Measurements from ENCODE around the gene FBXO10. TPM values are rescaled to one million over a fixed set of nuclear protein-coding genes. Genes with fewer than 3 reads are reported as not detected.
A peak's percentile ranks its signal among the peaks of the same experiment; 100 is the strongest.
"Not testable (repeated sequence)": the region's sequence is repeated elsewhere in the genome, so short reads cannot be mapped to it uniquely, and the experiment has no call there.

Gene FBXO10
- total RNA-seq, 2 donors from 2014 or later, result 19.5 to 26.6 TPM

DNA sequence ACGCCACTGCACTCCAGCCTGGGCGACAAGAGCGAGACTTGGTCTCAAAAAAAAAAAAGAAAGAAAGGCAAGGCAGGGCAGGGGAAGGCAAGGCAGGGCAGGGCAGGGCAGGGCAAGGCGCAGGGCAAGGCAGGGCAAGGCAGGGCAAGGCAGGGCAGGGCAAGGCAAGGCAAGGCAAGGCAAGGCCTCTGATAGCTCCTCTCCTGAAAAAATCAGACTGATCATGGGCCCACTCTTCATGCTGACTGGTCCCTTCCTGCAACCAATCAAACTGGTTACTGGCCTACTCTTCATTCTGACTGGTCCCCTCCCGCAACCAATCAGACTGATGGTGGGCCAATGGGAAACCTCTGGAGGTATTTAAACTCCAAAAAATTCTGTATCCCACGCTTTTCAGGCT is 107.6 kb downstream of the FBXO10 start:
- peaks cover 9% of the 10 kb centered on the region for H3K9me3 Mint-ChIP-seq
- Histone ChIP-seq H3K4me1 (ENCODE audit: control insufficient read depth, insufficient read depth, low read length) (no peaks in the 10 kb centered on the region), H3K27me3 (ENCODE audit: control insufficient read depth, insufficient read depth, low read length, poor library complexity, severe bottlenecking) (no peaks in the 10 kb centered on the region), H3K27ac (ENCODE audit: low read depth, low read length) (no peak overlapping the region), H3K9me3 (ENCODE audit: control insufficient read depth, low read length) (peaks cover 5% of the 10 kb centered on the region), H3K4me3 (ENCODE audit: low read length) (no peak overlapping the region), H3K9ac (ENCODE audit: extremely low read depth, low read length, poor library complexity, severe bottlenecking) (no peak overlapping the region), H3K36me3 (ENCODE audit: control insufficient read depth, insufficient read depth, low read length) (no peaks in the 10 kb centered on the region)
- H3K4me3 Mint-ChIP-seq, result no peak overlapping the region
- H3K36me3 Mint-ChIP-seq (ENCODE audit: low read depth), result peaks cover 3% of the 10 kb centered on the region
- H3K27ac Mint-ChIP-seq, result no peak overlapping the region
- WGBS, 2 experiments (ENCODE audit: insufficient coverage in 1 of 2, insufficient read length in 1 of 2), result 97 to 98% methylated on average over 4 to 6 of the region's 6 CpGs
- TF ChIP-seq, protein P1, sequence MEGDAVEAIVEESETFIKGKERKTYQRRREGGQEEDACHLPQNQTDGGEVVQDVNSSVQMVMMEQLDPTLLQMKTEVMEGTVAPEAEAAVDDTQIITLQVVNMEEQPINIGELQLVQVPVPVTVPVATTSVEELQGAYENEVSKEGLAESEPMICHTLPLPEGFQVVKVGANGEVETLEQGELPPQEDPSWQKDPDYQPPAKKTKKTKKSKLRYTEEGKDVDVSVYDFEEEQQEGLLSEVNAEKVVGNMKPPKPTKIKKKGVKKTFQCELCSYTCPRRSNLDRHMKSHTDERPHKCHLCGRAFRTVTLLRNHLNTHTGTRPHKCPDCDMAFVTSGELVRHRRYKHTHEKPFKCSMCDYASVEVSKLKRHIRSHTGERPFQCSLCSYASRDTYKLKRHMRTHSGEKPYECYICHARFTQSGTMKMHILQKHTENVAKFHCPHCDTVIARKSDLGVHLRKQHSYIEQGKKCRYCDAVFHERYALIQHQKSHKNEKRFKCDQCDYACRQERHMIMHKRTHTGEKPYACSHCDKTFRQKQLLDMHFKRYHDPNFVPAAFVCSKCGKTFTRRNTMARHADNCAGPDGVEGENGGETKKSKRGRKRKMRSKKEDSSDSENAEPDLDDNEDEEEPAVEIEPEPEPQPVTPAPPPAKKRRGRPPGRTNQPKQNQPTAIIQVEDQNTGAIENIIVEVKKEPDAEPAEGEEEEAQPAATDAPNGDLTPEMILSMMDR (conservative IDR thresholded peaks at IDR 0.05), result no peak
- H3K4me1 Mint-ChIP-seq, result peaks cover 23% of the 10 kb centered on the region
- DNase-seq, result no peak
- no peaks in the 10 kb centered on the region for H3K27me3 Mint-ChIP-seq (ENCODE audit: insufficient read depth)

DNA sequence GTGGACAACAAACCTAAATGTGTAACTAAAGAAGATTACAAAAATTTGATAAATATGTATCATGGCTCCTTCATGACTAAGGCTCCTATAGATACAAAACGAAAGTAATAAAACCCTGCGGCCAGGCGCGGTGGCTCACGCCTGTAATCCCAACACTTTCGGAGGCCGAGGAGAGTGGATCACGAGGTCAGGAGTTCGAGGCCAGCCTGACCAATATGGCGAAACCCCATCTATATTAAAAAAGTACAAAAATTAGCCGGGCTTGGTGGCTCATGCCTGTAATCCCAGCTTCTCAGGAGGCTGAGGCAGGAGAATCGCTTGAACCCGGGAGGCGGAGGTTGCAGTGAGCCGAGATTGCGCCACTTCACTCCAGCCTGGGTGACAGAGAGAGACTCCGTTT is 108.7 kb downstream of the FBXO10 start:
- not testable (repeated sequence) for H3K9me3 Mint-ChIP-seq; H3K9me3 ChIP-seq (ENCODE audit: control insufficient read depth, low read length); H3K4me3 ChIP-seq (ENCODE audit: low read length); H3K4me3 Mint-ChIP-seq; H3K9ac ChIP-seq (ENCODE audit: extremely low read depth, low read length, poor library complexity, severe bottlenecking); H3K27me3 Mint-ChIP-seq (ENCODE audit: insufficient read depth); H3K27me3 ChIP-seq (ENCODE audit: control insufficient read depth, insufficient read depth, low read length, poor library complexity, severe bottlenecking); H3K36me3 Mint-ChIP-seq (ENCODE audit: low read depth); H3K4me1 ChIP-seq (ENCODE audit: control insufficient read depth, insufficient read depth, low read length); DNase-seq; H3K36me3 ChIP-seq (ENCODE audit: control insufficient read depth, insufficient read depth, low read length); H3K27ac ChIP-seq (ENCODE audit: low read depth, low read length); H3K27ac Mint-ChIP-seq
- WGBS, 2 experiments (ENCODE audit: insufficient coverage in 1 of 2, insufficient read length in 1 of 2), result 94 to 96% methylated on average over 14 to 16 of the region's 17 CpGs
- peaks cover 32% of the 10 kb centered on the region for H3K4me1 Mint-ChIP-seq

DNA sequence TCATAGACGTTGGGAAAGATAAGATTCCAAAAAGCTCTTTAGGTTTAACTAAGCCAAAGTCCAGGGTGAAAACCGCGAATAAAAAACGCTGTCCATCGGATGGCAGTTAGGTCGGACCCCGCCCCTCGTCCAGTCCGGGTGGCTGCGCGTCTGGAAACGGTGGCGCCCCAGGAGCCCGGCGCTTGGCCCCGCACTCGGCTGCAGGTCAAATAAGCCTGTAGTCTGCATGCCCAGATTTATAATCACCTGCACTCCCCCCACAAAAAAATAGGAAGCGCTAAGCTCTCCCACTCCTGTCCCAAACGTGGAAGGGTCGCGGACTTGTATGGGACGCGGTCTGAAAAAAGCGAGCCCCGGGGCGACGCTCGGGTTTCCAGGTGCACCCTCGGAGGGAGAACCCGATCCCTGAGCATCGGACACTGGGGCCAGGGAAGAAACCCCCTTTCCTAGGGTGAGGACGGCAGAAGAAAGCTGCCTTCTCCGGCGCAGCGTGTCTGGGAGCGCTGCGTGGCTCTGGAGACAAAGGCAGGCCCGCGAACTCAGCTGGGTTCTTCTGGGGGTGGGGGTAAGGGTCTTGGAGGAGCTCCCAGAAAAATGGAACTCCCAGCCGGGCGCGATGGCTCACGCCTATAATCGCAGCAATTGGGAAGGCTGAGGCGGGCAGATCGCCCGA is 110.0 kb downstream of the FBXO10 start:
- peak overlapping the region; percentile 100 for H3K27ac Mint-ChIP-seq
- TF ChIP-seq, protein P1 (conservative IDR thresholded peaks at IDR 0.05), result no peak
- no peaks in the 10 kb centered on the region for H3K9me3 ChIP-seq (ENCODE audit: control insufficient read depth, low read length)
- H3K9ac ChIP-seq (ENCODE audit: extremely low read depth, low read length, poor library complexity, severe bottlenecking), result peak overlapping the region; percentile 93
- H3K4me1 ChIP-seq (ENCODE audit: control insufficient read depth, insufficient read depth, low read length), result no peaks in the 10 kb centered on the region
- peaks cover 25% of the 10 kb centered on the region for H3K4me1 Mint-ChIP-seq
- no peaks in the 10 kb centered on the region for H3K9me3 Mint-ChIP-seq
- peak; percentile 96 for DNase-seq
- no peaks in the 10 kb centered on the region for H3K27me3 ChIP-seq (ENCODE audit: control insufficient read depth, insufficient read depth, low read length, poor library complexity, severe bottlenecking)
- peak overlapping the region; percentile 99 for H3K27ac ChIP-seq (ENCODE audit: low read depth, low read length)
- H3K4me3 ChIP-seq (ENCODE audit: low read length), result peak overlapping the region; percentile 86
- no peaks in the 10 kb centered on the region for H3K27me3 Mint-ChIP-seq (ENCODE audit: insufficient read depth)
- 0 to 1% methylated on average over 13 to 47 of the region's 47 CpGs for WGBS, 2 experiments (ENCODE audit: insufficient coverage in 1 of 2, insufficient read length in 1 of 2)
- peaks cover 9% of the 10 kb centered on the region for H3K36me3 Mint-ChIP-seq (ENCODE audit: low read depth)
- peak overlapping the region; percentile 90 for H3K4me3 Mint-ChIP-seq
- H3K36me3 ChIP-seq (ENCODE audit: control insufficient read depth, insufficient read depth, low read length), result peaks cover 3% of the 10 kb centered on the region

Measured in endodermal cell (in vitro differentiated cells).